ENCODE data around the gene MLPH. TPM values are rescaled to one million over a fixed set of nuclear protein-coding genes. Genes with fewer than 3 reads are reported as not detected.

MLPH gene
- total and polyA plus RNA-seq, 2 of the 13 experiments (the other 11 are each of a cell fraction or from before 2014, with no cell fraction given): 0.12 TPM; not detected in 1

DNA sequence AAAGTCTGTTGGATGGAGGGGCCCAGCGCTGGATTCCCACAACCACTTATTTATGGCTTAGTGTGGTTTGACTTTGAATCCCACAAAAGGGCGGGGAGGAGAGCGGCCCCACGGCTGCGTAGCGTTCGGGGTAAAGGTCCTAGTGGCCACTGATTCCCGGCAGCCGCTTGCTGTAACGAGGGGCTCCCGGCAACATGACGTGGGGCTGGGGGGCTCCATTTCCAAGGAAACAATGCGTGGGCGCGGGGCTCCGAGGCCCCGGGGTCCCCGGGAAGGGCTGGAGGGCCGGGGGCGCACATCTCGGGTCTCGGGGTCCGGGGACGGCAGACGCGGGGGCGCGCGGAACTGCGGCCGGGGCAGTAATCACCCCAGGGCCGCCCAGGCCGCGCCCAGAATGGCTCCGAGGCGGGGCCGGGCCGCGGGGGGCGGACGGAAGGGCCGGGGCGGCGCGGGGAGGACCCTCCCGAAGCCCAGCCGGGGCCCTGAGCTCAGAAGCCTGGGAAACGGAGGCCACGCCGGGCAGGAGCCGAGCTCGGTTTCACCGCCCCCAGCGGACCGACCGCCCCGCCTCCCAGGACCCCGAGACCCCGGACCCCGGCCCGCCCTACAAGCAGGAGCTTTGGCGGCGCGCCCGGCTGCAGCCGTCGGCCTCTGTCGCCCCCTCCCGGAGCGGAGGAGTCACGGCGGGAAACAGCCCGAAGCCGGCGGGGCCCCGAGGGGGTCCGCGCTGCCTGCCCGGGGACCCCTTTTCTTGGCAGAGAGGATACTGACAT lies 11.9 kb upstream of the MLPH start (continued):
- TF ChIP-seq GABPA (IDR thresholded peaks at IDR 0.05; ENCODE audit: low read depth, low read length) (no peak; the same call in 1 of the 2 replicates), GABPA (CRISPR knock-in tag; IDR thresholded peaks at IDR 0.05; ENCODE audit: low read depth) (peak; percentile 44; the same call in 1 of the 2 replicates), SP4 (CRISPR knock-in tag; IDR thresholded peaks at IDR 0.05) (peak; percentile 67), ZNF430 (CRISPR knock-in tag; IDR thresholded peaks at IDR 0.05) (peak; percentile 89), ZNF691 (CRISPR knock-in tag; IDR thresholded peaks at IDR 0.05; ENCODE audit: borderline replicate concordance, low read depth) (peak; percentile 65; the same call in 1 of the 2 replicates), ZNF772 (CRISPR knock-in tag; IDR thresholded peaks at IDR 0.05) (0 out of 2 replicates have a peak, but pooled peaks have one; percentile 29), TAF15 (IDR thresholded peaks at IDR 0.05; ENCODE audit: low read depth, low read length, poor library complexity, severe bottlenecking) (peak; percentile 80), PAX8 (CRISPR knock-in tag; IDR thresholded peaks at IDR 0.05; ENCODE audit: borderline replicate concordance) (no peak), CSRNP2 (CRISPR knock-in tag; conservative IDR thresholded peaks at IDR 0.05; ENCODE audit: low read depth) (no peak), GATAD2A (CRISPR knock-in tag; IDR thresholded peaks at IDR 0.05) (peak; percentile 33), HMG20A (CRISPR knock-in tag; IDR thresholded peaks at IDR 0.05; ENCODE audit: borderline replicate concordance) (no peak), NR2C2 (CRISPR knock-in tag; IDR thresholded peaks at IDR 0.05; ENCODE audit: borderline replicate concordance) (peak; percentile 94), MEIS2 (CRISPR knock-in tag; IDR thresholded peaks at IDR 0.05) (peak; percentile 64; the same call in 1 of the 2 replicates)
- TF ChIP-seq, protein P1, sequence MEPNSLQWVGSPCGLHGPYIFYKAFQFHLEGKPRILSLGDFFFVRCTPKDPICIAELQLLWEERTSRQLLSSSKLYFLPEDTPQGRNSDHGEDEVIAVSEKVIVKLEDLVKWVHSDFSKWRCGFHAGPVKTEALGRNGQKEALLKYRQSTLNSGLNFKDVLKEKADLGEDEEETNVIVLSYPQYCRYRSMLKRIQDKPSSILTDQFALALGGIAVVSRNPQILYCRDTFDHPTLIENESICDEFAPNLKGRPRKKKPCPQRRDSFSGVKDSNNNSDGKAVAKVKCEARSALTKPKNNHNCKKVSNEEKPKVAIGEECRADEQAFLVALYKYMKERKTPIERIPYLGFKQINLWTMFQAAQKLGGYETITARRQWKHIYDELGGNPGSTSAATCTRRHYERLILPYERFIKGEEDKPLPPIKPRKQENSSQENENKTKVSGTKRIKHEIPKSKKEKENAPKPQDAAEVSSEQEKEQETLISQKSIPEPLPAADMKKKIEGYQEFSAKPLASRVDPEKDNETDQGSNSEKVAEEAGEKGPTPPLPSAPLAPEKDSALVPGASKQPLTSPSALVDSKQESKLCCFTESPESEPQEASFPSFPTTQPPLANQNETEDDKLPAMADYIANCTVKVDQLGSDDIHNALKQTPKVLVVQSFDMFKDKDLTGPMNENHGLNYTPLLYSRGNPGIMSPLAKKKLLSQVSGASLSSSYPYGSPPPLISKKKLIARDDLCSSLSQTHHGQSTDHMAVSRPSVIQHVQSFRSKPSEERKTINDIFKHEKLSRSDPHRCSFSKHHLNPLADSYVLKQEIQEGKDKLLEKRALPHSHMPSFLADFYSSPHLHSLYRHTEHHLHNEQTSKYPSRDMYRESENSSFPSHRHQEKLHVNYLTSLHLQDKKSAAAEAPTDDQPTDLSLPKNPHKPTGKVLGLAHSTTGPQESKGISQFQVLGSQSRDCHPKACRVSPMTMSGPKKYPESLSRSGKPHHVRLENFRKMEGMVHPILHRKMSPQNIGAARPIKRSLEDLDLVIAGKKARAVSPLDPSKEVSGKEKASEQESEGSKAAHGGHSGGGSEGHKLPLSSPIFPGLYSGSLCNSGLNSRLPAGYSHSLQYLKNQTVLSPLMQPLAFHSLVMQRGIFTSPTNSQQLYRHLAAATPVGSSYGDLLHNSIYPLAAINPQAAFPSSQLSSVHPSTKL (CRISPR knock-in tag; IDR thresholded peaks at IDR 0.05): peak; percentile 60; the same call in 1 of the 2 replicates
- TF ChIP-seq, protein P2, sequence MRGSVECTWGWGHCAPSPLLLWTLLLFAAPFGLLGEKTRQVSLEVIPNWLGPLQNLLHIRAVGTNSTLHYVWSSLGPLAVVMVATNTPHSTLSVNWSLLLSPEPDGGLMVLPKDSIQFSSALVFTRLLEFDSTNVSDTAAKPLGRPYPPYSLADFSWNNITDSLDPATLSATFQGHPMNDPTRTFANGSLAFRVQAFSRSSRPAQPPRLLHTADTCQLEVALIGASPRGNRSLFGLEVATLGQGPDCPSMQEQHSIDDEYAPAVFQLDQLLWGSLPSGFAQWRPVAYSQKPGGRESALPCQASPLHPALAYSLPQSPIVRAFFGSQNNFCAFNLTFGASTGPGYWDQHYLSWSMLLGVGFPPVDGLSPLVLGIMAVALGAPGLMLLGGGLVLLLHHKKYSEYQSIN (CRISPR knock-in tag; IDR thresholded peaks at IDR 0.05; ENCODE audit: borderline replicate concordance): no peak
- TF ChIP-seq, protein P3, sequence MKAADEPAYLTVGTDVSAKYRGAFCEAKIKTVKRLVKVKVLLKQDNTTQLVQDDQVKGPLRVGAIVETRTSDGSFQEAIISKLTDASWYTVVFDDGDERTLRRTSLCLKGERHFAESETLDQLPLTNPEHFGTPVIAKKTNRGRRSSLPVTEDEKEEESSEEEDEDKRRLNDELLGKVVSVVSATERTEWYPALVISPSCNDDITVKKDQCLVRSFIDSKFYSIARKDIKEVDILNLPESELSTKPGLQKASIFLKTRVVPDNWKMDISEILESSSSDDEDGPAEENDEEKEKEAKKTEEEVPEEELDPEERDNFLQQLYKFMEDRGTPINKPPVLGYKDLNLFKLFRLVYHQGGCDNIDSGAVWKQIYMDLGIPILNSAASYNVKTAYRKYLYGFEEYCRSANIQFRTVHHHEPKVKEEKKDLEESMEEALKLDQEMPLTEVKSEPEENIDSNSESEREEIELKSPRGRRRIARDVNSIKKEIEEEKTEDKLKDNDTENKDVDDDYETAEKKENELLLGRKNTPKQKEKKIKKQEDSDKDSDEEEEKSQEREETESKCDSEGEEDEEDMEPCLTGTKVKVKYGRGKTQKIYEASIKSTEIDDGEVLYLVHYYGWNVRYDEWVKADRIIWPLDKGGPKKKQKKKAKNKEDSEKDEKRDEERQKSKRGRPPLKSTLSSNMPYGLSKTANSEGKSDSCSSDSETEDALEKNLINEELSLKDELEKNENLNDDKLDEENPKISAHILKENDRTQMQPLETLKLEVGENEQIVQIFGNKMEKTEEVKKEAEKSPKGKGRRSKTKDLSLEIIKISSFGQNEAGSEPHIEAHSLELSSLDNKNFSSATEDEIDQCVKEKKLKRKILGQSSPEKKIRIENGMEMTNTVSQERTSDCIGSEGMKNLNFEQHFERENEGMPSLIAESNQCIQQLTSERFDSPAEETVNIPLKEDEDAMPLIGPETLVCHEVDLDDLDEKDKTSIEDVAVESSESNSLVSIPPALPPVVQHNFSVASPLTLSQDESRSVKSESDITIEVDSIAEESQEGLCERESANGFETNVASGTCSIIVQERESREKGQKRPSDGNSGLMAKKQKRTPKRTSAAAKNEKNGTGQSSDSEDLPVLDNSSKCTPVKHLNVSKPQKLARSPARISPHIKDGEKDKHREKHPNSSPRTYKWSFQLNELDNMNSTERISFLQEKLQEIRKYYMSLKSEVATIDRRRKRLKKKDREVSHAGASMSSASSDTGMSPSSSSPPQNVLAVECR (CRISPR knock-in tag; IDR thresholded peaks at IDR 0.05; ENCODE audit: borderline replicate concordance): peak; percentile 52; the same call in 1 of the 2 replicates
